ENCODE measurements around the gene APOL4.
"Not testable (repeated sequence)": the region's sequence is repeated elsewhere in the genome, so short reads cannot be mapped to it uniquely, and the experiment has no call there.

The APOL4 gene

DNA sequence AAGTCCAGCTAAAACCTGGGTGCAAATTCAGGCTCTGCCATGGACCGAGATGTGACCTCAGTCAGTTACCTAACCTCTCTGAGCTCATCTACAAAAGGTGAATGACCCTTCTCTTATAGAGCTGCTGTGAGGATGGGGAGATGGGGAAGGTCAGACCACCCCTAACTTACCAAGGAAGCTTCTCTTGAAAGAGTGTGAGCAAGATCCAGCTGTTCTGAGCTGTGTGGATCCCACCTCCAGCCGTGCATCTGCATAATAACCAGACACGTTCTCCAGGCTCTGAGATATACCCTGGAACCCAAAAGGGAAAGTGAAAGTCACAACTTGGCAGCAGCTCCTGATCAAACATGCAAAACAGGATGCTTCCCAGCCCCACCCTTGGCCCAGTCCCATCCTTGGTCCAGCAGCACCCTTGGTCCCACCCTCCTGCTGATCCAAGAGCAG lies 41.1 kb downstream of the APOL4 start, which contains the start of gene APOL3:
TSS of gene APOL3 (minus strand) at position 257 of the 444 bp plus-strand sequence. CDS start 11,700 bp downstream, outside the sequence.
- TF ChIP-seq, protein P1, sequence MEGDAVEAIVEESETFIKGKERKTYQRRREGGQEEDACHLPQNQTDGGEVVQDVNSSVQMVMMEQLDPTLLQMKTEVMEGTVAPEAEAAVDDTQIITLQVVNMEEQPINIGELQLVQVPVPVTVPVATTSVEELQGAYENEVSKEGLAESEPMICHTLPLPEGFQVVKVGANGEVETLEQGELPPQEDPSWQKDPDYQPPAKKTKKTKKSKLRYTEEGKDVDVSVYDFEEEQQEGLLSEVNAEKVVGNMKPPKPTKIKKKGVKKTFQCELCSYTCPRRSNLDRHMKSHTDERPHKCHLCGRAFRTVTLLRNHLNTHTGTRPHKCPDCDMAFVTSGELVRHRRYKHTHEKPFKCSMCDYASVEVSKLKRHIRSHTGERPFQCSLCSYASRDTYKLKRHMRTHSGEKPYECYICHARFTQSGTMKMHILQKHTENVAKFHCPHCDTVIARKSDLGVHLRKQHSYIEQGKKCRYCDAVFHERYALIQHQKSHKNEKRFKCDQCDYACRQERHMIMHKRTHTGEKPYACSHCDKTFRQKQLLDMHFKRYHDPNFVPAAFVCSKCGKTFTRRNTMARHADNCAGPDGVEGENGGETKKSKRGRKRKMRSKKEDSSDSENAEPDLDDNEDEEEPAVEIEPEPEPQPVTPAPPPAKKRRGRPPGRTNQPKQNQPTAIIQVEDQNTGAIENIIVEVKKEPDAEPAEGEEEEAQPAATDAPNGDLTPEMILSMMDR (conservative IDR thresholded peaks at IDR 0.05; ENCODE audit: low read depth, low read length): no peak
- DNase-seq (ENCODE audit: low read depth): peak; percentile 81
- H3K4me3 ChIP-seq (ENCODE audit: low read depth, low read length): peak within 1 kb of the TSS; percentile 31

DNA sequence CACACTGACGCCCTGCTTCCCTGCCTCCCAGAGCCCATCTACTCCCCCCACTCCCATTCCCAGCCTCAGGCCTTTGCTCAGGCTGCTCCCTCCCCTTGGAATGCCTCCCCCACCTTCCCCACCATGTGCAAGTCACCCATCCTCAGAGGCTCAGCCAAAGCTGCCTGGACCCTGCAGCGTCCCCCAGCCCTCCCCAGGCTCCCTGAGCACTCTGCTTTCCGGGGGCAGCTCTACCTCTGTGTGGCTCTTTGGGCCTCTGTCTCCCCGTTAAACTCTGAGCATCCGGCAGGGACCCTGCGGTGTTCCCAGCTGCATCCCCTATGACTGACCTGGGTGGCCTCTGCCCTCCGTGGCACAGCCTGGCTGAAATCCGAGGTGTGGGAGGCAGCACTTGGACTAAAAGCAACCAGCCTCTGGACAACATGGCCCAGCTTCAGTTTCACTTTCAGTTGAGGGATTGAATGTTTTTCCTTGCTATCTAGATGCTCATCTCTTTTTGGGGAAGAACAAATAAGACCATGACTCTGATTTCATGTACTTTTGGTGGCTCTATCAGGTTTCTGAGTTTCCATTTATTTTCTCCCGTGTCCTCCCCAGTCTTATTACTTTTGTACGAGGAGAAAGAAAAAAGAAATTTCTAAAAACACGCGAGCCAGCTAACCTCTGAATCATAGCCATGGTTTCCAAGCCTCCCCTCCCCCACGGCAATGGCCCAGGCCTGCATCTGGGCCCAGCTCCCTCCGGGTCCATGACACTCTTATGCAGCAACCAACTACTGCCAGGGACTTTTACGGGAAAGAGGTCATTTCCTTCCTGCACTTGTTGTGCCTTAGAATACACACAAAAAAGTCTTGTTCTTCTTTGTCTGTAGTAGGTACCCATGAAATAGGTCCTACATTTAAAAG lies 44.8 kb downstream of the APOL4 start:
- H3K4me3 ChIP-seq (ENCODE audit: low read depth, low read length): peak overlapping the region; percentile 51
- TF ChIP-seq, protein P1 (conservative IDR thresholded peaks at IDR 0.05; ENCODE audit: low read depth, low read length): no peak
- DNase-seq (ENCODE audit: low read depth): peak; percentile 78

DNA sequence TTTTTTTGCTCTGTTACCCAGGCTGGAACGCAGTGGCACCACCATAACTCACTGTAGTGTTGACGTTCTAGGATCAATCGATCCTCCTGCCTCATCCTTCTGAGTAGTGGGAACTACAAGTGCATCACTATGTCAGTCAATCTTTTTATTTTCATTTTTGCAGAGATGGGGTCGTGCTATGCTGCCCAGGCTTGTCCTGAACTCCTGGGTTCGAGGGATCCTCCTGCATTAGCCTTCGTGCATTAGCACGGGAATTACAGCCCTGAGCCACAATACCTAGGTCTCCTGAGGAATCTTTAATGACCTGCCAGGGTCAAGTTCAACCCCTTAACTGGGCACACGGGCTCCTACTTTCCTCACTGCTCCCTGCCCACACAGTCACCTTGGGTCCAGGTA lies 45.5 kb downstream of the APOL4 start:
- peak overlapping the region; percentile 51 for H3K4me3 ChIP-seq (ENCODE audit: low read depth, low read length)
- TF ChIP-seq, protein P1 (conservative IDR thresholded peaks at IDR 0.05; ENCODE audit: low read depth, low read length): no peak
- no peak for DNase-seq (ENCODE audit: low read depth)

DNA sequence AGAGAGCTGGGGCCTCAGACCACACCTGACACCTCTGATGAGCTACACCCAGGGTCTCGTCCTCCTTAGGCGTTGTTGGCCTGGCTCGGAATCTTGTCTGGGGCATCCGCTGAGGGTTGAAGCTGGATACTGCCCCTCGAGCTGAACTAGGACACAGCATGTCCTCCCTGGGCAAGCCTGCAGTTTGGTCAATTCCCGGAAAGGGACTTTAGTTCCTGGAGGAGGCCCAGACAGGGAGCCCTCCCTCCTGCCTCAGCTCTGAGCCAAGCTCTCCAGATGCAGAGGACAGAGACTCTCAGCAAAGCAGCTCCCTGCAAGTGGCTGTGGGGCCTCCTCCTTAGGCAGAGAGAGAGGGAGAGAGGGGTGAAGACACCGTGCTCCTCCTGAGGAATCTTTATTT lies 45.9 kb downstream of the APOL4 start:
- peak; percentile 32 for DNase-seq (ENCODE audit: low read depth)
- no peak overlapping the region for H3K4me3 ChIP-seq (ENCODE audit: low read depth, low read length)
- TF ChIP-seq, protein P1 (conservative IDR thresholded peaks at IDR 0.05; ENCODE audit: low read depth, low read length): no peak

DNA sequence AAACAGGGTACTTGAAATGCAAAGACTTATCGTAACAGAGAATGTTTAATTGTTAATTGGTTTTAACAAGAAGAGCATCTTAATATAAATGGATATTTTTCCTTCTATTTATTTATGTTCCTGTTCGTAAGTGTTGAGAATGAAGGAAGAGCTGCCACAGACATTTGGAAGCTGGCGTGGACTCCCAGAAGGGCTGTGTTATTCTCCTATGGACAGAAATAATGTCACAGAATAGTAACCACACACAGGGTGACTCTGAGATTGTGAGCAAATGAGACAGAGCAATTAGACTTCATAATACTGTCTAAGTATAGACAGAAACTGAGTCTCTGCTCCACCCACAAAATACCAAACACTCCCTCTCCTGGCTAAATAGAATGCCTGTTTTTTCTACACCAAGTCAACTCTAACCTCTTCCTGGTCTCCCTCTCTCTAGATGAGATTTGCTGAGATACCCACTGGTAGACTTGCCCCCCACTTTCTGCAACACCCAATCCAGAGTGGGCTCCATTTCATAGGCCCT lies 47.1 kb downstream of the APOL4 start:
- no peak overlapping the region for H3K4me3 ChIP-seq (ENCODE audit: low read depth, low read length)
- TF ChIP-seq, protein P1 (conservative IDR thresholded peaks at IDR 0.05; ENCODE audit: low read depth, low read length): no peak
- no peak for DNase-seq (ENCODE audit: low read depth)

DNA sequence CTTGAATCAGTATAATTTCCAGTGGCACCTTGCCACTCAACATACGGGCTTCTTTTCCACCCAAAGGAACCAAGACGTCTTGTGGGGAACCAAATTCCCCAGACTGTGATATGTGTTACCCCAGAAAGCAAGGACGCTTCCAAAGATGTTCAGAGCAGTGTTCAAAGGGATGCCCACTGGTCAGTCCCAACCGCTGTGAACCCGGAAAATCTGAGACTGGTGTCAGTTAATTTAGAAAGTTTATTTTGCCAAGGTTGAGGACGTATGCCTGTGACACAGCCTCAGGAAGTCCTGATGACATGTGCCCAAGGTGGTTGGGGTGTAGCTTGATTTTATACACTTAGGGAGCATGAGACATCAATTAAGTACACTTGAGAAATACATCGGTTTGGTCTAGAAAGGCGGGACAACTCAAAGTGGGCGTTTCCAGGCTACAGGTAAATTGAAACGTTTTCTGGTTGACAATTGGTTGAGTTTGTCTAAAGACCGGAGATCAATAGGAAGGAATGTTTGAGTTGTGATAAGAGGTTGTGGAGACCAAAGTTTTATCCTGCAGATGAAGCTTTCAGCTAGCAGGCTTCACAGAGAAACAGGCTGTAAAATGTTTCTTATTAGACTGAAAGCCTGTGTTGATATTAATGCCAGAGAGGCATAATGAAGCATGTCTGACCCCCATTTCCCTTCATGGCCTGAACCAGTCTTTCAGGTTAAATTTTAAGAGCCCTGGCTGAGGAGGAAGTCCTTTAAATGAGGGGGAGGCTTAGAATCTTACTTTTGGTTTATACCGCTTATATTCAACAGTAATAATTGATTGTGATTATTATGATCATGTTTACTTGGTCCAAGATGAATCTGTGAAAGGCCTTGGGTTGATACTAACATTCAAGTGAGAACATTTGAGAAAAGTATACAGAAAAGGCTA lies 47.8 kb downstream of the APOL4 start:
- H3K4me3 ChIP-seq (ENCODE audit: low read depth, low read length): no peak overlapping the region

DNA sequence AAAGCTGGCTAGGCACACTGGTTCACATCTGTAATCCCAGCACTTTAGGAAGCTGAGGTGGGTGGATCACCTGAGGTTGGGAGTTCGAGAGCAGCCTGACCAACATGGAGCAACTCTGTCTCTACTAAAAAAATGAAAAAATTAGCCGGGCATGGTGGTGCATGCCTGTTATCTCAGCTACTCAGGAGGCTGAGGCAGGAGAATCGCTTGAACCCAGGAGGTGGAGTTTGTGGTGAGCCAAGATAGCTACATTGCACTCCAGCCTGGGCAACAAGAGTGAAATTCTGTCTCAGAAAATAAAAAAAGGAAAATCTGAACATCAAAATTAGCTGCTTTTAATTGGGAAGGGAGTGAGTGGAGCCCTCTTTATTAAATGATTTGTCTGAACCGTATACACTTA lies 48.8 kb downstream of the APOL4 start:
- DNase-seq (ENCODE audit: low read depth): not testable (repeated sequence)

More for the DNA sequence above, 47.8 kb downstream of the APOL4 start:
- TF ChIP-seq, protein P1 (conservative IDR thresholded peaks at IDR 0.05; ENCODE audit: low read depth, low read length): no peak
- no peak for DNase-seq (ENCODE audit: low read depth)

More for the DNA sequence above, 48.8 kb downstream of the APOL4 start:
- H3K4me3 ChIP-seq (ENCODE audit: low read depth, low read length): not testable (repeated sequence)
